Measurements from ENCODE around the gene SLC8A3.

- TF ChIP-seq POLR2A (IDR thresholded peaks at IDR 0.05; ENCODE audit: low read depth, low read length) (no peak), POLR2AphosphoS5 (IDR thresholded peaks at IDR 0.05; ENCODE audit: low read depth, low read length) (no peak)
Observed at GRCh38 chr14:70049605-70050004, 139.1 kb downstream of the SLC8A3 start.

All from GM12892 (cell line).